ENCODE measurements around the gene AURKAIP1.

The AURKAIP1 gene

DNA sequence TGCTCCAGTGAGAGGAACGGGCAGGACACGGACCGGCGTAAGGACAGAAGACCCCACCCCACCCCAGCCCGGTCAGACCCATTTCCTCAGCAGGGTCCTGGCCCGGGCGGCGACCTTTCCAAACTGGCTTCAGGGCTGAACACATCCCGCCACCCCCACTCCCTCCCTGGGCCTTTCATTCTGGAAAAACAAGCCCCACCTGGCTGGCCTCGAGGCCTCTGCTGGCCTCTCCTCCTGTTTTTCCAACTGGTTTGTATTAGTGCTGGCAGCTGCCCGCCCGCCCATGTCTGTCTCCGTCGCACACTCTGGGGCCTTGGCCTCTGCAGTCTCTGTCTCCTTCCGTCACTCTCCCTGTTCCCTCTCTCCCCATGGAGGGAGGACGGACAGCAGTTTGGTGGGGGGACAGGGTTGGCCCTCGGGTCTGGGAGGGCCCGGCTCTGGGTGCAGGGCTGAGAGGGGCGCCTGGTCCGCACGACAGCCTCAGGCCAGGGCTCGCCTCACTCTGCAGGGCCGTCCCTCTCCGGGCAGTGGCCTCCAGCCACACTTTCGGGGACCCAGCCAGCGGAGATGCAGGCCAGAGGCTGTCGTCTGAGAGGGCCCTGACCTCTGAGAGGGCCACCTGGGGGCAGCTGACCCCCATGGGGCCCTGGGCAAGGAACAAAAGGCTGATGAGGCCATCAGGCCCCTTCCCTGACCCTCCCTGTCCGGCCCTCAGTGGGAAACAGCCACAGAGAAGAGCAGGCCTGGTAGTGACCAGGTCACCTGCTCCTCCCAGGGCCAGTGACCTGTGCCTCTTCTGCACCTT, 15.1 kb downstream of the AURKAIP1 start:
- DNase-seq: no peak

DNA sequence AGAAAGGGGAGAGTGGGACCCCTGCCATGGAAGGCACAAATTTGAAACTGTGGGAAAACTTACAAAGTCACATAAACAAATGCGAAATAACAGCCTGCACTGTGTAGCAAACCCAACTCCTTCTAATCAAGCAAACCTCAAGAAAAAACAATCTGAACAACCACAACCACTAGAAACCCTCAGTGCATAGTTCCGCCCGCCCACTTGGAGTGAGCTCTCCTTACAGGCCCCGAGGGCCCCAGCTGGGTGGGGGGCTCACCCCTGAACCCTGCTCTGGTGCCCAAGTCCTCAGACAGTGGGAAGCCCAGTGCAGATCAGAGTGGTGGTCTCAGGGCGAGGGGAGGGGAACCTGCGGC, 15.7 kb downstream of the AURKAIP1 start:
- DNase-seq: no peak

DNA sequence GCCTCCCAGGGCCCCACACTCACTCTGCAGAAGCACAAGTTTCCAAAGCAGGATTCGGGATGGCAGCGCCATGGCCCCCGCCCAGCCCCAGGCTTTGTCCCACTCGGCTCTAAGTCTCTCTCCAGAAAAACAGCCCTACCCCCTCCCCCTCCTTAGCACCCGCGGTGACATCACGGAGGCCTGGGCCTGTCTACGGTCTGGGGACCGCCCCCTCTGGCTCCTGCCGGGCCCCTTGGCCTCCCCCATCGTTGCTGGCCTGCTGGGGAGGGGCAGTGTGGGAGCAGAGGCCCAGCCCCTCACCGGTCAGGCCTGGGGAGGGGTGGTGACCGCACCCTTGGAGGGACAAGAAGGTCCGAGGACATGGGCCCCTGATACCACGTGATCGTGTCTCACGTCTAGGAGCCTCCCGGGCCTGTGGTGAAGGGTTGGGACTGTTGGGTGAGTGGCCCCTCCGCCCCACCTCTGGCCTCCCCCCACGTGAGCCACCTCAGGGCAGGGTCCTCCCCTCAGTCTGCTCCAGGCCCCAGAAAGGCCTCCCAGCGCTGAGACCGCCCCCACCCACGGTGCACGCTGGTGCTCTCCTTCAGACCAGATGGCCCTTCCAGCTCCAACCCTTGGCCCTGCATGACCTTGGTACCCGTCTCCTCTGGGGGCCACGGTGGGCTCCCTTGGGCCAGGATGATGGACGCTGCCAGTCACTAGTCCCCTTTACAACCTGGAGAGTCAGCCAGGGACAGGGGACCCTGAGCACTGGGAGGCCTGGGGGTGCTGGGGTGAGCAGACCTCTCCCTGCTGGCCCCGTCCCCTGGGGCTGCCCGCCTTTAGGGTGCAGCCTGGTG, 16.4 kb downstream of the AURKAIP1 start, which contains the start of gene MXRA8:
Gene MXRA8 (minus strand): TSS at position 123 of the 839 bp plus-strand sequence. CDS start 51 bp downstream, at position 72.
- DNase-seq: no peak

DNA sequence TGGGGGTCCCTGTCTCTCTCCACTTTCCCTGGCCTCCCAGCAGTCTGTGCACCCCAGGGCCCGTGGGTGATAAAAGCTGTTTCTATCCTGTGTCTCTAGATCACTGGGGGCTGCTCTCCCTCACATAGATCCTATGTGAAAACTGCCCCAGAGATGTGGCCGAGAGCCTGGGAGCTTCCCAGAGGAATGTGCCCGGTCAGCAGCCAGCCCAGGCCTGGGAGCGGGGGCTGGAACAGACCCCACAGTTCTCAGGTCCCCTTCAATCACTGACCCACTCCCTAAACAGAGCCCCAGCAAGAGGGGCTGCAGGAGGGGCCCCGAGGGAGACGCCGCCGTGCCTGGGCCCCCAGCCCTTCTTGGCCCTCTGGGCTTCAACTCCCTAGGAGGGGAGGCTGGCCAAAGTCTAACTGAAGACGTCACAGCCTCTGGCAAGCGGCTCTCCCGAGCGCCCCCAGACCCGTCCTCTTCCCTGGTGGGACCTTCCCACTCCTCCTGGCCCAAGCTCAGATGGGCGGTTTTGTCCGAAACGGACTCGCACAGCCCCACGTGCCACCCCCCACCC, 17.1 kb downstream of the AURKAIP1 start:
- DNase-seq: no peak

DNA sequence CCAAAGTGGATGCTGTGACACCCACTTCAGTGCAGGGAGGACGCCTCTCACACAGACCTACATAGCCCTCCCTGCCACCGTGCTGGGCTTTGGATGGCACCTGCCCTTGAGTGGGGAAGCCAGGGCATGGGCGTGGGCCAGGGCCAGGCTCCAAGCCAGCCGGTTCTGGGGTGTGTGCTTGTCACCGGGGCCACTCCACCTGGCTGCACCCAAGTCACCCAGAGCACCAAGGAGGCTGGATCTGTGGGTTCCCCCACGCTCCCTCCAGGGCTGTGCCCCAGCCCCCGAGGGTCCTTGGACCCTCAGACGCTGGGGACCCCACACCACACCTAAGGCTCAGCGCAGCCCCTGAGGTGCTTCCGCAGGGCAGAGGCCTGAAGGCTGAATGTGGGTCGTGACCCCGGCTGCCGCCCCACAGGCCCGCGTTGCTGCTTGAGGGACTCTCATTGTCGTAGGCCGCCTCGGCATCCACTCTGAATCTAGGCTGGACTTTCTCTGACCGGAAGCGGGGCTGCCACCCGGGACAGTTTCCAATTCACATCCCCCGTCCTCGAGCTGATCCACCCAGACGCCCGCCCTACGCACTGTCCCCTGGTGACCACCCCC, 18.1 kb downstream of the AURKAIP1 start:
- DNase-seq: no peak

GRCh38 chr1:1356166-1356795, 18.7 kb downstream of the AURKAIP1 start:
- no peak for DNase-seq

- DNase-seq: no peak
These were observed 19.6 kb downstream of the AURKAIP1 start for GRCh38 chr1:1355416-1355815.

DNA sequence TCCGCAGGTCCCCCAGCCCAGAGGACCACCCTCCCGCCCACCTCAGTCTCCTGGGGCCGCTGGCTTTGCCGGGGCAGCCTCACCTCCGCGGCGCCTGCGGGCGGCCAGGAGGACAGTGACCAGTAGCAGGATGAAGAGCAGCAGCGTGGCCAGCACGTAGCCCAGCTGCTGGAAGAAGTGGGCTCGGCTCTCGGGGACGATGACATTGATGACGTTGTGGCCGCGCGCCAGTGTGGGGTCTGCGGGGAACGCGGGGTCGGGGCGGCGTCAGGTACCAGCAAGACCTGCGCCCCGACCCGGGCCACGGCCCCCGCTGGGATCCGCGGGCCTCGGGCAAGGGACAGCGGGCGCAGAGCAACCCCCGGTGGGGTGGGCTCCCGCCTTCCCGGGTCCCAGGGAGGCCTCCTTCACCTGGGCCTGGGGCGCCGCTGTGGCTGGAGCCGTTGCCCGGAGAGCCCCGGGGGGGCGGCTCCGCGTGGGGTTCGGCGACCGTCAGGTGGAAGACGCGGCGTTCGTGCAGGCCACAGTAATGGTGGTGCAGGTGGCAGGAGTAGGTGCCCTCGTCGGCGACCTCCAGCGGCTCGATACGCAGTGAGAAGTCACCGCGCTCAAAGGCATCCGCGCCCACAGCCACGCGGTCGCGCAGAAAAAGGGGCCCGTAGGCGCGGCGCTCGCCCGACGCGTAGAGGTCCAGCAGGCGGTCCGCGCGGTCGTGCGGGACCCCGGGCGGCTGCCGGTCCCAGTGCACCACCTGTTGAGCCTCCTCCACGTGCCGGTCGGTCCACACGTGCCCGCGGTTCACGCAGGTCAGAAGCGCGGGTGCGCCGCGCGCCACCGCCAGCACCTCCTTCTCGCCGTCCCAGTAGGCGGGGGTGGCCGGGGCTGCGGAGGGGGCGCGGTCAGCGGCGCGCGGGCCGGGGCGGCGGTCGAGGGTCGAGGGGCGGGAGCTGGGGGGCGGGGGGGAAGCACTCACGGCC, 20.4 kb downstream of the AURKAIP1 start:
- no peak for DNase-seq

DNA sequence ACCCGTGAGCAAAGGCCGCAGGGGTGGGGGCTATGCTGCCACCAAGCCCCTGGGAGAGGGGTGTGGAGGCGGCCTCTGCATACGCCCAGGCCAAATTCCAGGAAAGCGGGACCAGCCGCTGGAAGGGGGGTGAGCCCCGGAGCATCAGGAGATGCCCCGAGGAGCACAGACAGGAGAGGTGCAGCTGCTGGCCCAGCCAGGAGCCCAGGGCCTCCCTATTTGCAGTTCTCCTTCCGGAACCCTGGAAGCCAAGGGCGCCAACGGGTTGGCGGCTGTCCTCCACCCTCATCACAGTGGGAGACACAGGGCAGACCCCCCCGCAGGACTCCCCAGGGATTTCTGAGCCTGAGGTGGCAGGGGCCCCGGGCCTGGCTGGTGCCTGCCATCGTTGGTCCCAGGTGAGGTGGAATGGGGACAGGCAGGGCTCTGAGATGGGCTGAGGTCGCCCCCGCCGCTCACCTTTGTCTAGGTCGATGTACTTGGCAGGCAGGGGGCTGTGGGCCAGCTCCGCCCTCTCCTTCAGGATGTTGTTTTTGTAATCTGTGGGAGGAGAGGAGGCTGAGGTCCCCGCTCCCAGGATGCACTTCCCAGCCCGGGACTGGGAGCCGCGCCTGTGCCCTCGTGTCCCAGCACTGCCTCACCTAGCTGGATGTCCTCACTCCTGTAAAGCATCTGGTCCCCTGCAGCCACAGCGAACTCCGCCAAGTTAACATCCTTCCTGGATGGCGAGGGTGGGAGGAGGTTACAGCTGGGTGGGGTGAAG, 21.4 kb downstream of the AURKAIP1 start:
- DNase-seq: peak; percentile 67

- no peak for DNase-seq
These were observed 22.1 kb downstream of the AURKAIP1 start for GRCh38 chr1:1352786-1353388.

DNA sequence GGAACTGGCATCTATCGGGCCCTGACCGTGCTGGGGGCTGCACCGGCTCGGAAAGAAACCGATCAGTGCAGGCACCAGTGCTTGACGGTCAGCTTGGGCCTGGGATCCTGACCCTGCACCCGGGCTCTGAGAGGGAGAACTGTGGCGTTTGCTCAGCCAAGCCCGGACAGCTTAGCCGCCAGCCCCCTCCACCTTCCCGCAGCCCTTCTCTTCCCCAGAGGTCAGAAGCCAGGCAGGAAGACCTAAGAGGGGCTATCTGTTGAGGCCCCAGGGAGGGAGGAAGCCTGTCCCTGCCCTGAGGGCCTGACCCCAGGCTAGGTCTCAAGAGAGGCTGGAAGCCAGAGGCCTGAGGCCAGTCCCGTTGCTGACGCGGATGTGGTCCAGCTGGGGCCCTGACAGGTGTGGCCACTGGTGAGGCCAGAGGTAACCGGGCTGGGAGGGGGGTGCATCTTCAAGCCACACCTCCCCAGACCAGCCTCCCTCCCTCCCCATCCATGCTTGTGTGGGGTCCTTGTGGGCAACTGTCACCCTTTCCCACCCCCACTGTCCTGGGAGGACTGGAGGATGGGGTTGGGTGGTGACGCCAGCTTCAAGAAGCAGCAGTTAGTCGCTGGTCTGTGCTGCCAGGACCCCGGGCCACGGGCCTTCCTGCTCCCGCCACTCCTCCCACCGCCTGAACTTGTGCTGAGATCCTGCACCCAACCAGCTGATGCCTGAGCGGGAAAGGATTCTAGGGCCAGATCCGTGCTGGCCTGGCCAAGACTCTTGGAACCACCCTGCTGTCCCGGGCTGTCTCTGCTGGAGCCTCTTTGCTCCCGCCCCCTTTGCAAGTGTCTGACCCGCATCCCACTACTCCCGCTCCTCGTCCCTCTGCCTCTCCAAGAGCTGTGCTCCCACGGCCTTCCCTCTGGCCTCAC, 23.2 kb downstream of the AURKAIP1 start:
- no peak for DNase-seq

- peak; percentile 55 for DNase-seq
These were observed 25.6 kb downstream of the AURKAIP1 start, which contains the start of gene DVL1 for GRCh38 chr1:1349256-1350012. DVL1 (minus strand) TSS chr1:1349418; CDS start chr1:1349065, 353 bp downstream.

DNA sequence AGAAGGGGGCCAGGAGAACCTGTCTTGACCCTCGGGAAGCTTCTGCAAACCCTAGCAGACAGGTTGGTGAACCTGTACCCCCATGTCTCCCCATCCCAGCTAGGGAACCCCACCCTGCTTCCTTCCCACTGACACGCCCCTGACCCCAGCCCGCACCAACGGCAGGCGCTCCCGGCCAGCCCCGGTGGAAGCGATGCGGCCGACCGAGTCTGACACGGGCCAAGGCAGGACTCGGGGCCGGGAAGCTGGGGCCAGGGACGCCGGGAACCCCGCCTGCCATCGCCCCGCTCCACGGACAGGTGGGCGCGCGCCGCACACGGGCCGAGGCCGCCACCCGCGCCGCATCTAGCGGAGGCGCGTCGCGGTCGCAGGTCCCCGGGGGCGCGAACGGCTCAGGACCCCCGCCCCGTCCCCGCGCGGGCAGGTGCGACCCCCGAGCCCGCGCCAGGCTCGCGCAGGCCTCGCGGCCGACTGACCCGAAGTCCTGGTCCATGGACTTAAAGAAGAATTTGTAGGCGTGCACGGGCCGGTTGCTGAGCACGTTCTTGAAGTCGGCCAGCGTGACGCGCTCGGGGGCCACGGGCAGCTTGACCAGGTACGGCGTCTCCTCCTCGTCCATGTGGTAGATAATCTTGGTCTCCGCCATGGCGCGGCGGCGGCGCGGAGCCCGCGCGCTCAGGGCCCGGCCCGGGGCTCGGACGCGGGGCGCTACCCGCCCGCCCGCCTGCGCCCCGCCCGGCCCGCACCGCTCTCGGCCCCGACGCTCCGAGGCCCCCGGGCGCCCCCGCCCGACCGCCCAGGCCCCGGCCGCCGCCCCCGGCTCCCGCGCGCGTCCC, 26.4 kb downstream of the AURKAIP1 start:
- DNase-seq: no peak

DNA sequence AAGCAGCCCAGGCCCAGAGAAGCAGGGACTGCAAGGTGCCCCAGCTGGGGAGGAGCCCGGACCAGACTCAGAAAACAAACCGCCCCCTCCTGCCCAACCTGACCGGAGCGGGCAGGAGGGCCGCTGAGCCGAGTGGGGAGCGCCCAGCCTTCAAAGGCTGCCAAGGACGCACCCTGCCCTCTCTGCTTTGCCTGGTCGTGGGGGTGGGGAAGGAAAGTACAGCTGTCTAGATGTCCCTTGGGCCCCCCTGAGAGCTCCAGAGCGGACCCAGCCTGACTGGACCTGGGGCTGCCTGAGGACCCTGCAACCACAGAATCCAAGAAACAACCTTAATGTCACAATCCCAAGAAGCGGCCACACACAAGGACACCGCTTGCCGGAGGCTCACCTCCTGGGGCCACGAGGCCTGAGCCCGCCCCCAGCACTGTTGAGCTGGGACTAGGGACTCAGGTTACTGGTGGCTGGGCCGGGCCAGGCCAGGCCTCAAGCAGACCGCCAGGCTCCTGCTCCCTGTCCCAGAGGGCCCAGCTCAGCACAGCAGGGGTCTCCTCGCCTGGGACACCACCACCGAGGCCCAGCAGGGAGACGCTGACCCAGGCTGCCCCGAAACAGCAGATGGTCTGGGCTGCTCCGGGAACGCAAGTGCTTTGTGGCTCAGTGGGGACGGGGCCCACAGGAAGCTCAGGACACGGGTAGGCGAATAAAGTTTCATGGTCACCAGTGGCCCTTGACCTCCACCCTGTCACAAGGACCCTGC, 27.2 kb downstream of the AURKAIP1 start:
- DNase-seq: no peak

GRCh38 chr1:1347026-1347595, 27.9 kb downstream of the AURKAIP1 start:
- DNase-seq: no peak

DNA sequence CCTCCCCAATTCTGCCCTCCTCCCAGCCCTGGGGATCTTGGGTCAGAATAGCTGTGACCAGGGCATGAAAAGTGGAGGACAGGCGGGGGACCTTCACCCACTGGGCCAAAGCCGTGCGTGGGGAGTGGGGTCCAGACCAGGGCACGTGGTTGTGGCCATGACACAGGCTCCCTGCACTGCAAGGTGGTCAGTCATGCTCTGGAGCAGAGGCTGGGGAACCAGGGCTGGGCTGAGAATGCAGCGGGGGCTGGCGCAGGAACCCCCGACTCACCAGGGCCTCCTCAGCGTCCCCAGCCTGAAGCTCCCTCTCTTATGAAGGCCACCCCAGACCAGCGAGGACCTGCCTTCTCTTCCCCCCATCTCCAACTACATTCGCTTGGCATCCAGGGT, 28.5 kb downstream of the AURKAIP1 start:
- no peak for DNase-seq
